Stomach (tissue), 9 donors: Measurements from ENCODE around the gene CYP24A1. TPM values are rescaled to one million over a fixed set of nuclear protein-coding genes. Genes with fewer than 3 reads are reported as not detected.

Experiments
- DNase-seq, 2 donors: peaks; one replicate each; pipeline versions ENCODE4 v3.0.0 to v3.0.0-alpha.2; 2013 to 2019
- H3K27ac ChIP-seq, 5 donors: fragments of 200-600 bp in 4 of 5; sonication (generic) in 4 of 5; one replicate each; pipeline ENCODE4 v1.5.1; 2013 to 2019; ENCODE audit warnings: mild to moderate bottlenecking in 1 of 5, moderate library complexity in 1 of 5
- H3K27me3 ChIP-seq, 3 donors: fragments of 200-600 bp; sonication (generic); one replicate each; pipeline ENCODE4 v1.5.1; 2017 to 2019; ENCODE audit warnings: mixed run types in 1 of 3
- H3K36me3 ChIP-seq, 4 donors: fragments of 200-600 bp; sonication (generic); 1 replicate in 3 of 4; 2 replicates in 1 of 4; pipeline ENCODE4 v1.5.1; 2016 to 2019
- H3K4me1 ChIP-seq, 4 donors: fragments of 200-600 bp; sonication (generic); one replicate each; pipeline ENCODE4 v1.5.1; 2016 to 2019
- H3K4me3 ChIP-seq, 4 donors: fragments of 200-600 bp; sonication (generic) in 3 of 4; one replicate each; pipeline ENCODE4 v1.5.1; 2016 to 2019; ENCODE audit warnings: mild to moderate bottlenecking in 1 of 4
- H3K9me3 ChIP-seq, 4 donors: fragments of 200-600 bp; sonication (generic); one replicate each; pipeline ENCODE4 v1.5.1; 2016 to 2019
- CTCF ChIP-seq, 7 experiments: fragments of 450-650 bp in 4 of 7; fragments of 200-600 bp in 3 of 7; sonication (generic) in 3 of 7; IDR thresholded peaks; one replicate each; pipeline ENCODE4 v1.5.1; 2016 to 2019; ENCODE audit warnings: antibody characterized with exemption in 7 of 7, control low read depth in 2 of 7, mild to moderate bottlenecking in 1 of 7
- EP300 ChIP-seq: sonication (generic); formaldehyde crosslinking; IDR thresholded peaks from one replicate; pipeline ENCODE4 v1.6.1; 2017; ENCODE audit warnings: antibody characterized with exemption
- POLR2A ChIP-seq, 4 donors: fragments of 450-650 bp; IDR thresholded peaks; one replicate each; pipeline ENCODE4 v1.6.1; 2016; ENCODE audit warnings: antibody characterized with exemption in 4 of 4, control low read depth in 2 of 4, mild to moderate bottlenecking in 1 of 4, moderate library complexity in 1 of 4
- POLR2AphosphoS5 ChIP-seq, 3 donors: sonication (generic); formaldehyde crosslinking; IDR thresholded peaks; one replicate each; pipeline ENCODE4 v1.6.1; 2016; ENCODE audit warnings: antibody characterized with exemption in 3 of 3
- WGBS, 5 donors: extraction: QIAGEN DNeasy Blood & Tissue Kit in 3 of 5; methylation state at CpG; one replicate each; pipeline versions ENCODE4 v1.1.5 to v1.1.7; 2013 to 2018; 5-methylcytosine and 5-hydroxymethylcytosine counted together
- intact Hi-C: fragments of 100-400 bp; cut with DNase I; formaldehyde crosslinking; loops from one replicate; pipeline ENCODE4 v1.15.1; 2023; ENCODE audit warnings: low total_unique reads
- polyA plus RNA-seq, 3 donors: library from polyadenylated mRNA; stranded (reverse); fragments of 200-250 nt; gene quantifications; one replicate each; pipeline ENCODE4 v1.2.3, GENCODE V29; 2013
- total RNA-seq, 5 donors: library from RNA; depleted of rRNA; stranded (reverse); fragments of >200 nt; gene quantifications; one replicate each; pipeline versions ENCODE4 v1.1.0 to v1.2.3, GENCODE V29; 2014 to 2016
- donor health status: healthy with polysubstance abuse.
- donor health status: Bipolar disorder and iron deficiency.
- donor health status: healthy.

CYP24A1 gene
- total and polyA plus RNA-seq, 8 donors = 1.2 TPM; not detected in 7

GRCh38 chr20:54140486-54140885, 33.3 kb downstream of the CYP24A1 start:
- intact Hi-C loops = no loop called here
- DNase-seq = no peak
- Histone ChIP-seq H3K36me3 (no peaks in the 10 kb centered on the region), H3K27ac (no peak overlapping the region), H3K27me3 (peaks cover 0 to 8% (median 0%) of the 10 kb centered on the region in 3 donors), H3K4me3 (no peak overlapping the region), H3K9me3 (peaks cover 0 to 5% (median 0%) of the 10 kb centered on the region in 4 donors), H3K4me1 (no peaks in the 10 kb centered on the region)
- TF ChIP-seq EP300 (no peak), CTCF (IDR thresholded peaks at IDR 0.05) (no peak), POLR2A (IDR thresholded peaks at IDR 0.05) (no peak), POLR2AphosphoS5 (IDR thresholded peaks at IDR 0.05) (no peak)
- WGBS, 5 donors = 86 to 97% (median 94%) methylated on average over 3 of the region's 3 CpGs

GRCh38 chr20:54140067-54140466, 33.7 kb downstream of the CYP24A1 start:
- TF ChIP-seq POLR2AphosphoS5 (IDR thresholded peaks at IDR 0.05) = no peak
- no peak for TF ChIP-seq EP300
- no peak for TF ChIP-seq CTCF (IDR thresholded peaks at IDR 0.05)
- TF ChIP-seq POLR2A (IDR thresholded peaks at IDR 0.05) = no peak

GRCh38 chr20:54139188-54139587, 34.6 kb downstream of the CYP24A1 start:
- TF ChIP-seq EP300 (no peak), CTCF (IDR thresholded peaks at IDR 0.05) (no peak), POLR2AphosphoS5 (IDR thresholded peaks at IDR 0.05) (no peak), POLR2A (IDR thresholded peaks at IDR 0.05) (no peak)
- DNase-seq = no peak
- Histone ChIP-seq H3K9me3 (peaks cover 0 to 9% (median 0%) of the 10 kb centered on the region in 4 donors), H3K27ac (no peak overlapping the region), H3K4me3 (no peak overlapping the region), H3K27me3 (peaks cover 0 to 9% (median 0%) of the 10 kb centered on the region in 3 donors), H3K36me3 (no peaks in the 10 kb centered on the region), H3K4me1 (no peaks in the 10 kb centered on the region)
- 90 to 96% (median 92%) methylated on average over 7 of the region's 7 CpGs for WGBS, 5 donors
- intact Hi-C loops = no loop called here

More at GRCh38 chr20:54140067-54140466, 33.7 kb downstream of the CYP24A1 start:
- intact Hi-C loops = no loop called here
- H3K36me3 ChIP-seq = no peaks in the 10 kb centered on the region
- no peak overlapping the region for H3K27ac ChIP-seq
- 91 to 94% (median 92%) methylated on average over 6 of the region's 6 CpGs for WGBS, 5 donors
- H3K27me3 ChIP-seq = peaks cover 0 to 9% (median 0%) of the 10 kb centered on the region in 3 donors
- no peaks in the 10 kb centered on the region for H3K4me1 ChIP-seq
- H3K4me3 ChIP-seq = no peak overlapping the region
- no peak for DNase-seq
- peaks cover 0 to 9% (median 0%) of the 10 kb centered on the region in 4 donors for H3K9me3 ChIP-seq

DNA sequence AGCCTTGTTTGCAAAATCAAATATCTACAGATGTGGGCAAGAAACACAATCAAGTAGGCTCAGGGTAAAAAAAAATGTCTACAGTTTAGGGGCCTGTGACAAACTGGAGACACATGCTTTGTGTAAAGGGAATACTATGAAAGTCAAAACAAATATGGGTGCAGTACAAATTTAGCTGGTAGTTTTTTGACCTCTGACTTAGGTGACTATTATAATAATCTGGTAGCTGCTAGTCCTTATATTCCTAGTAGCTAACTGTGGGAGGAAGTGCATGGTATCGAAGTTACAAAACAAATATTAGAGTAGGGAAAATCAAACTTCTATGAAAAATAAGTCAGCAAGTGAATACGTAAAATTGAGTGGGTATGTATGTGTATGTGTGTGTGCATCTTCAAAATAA, 35.4 kb downstream of the CYP24A1 start:
- TF ChIP-seq POLR2AphosphoS5 (IDR thresholded peaks at IDR 0.05) = no peak
- no peak for TF ChIP-seq EP300
- no peak for TF ChIP-seq POLR2A (IDR thresholded peaks at IDR 0.05)
- intact Hi-C loops = no loop called here
- no peaks in the 10 kb centered on the region for H3K36me3 ChIP-seq
- no peaks in the 10 kb centered on the region for H3K4me1 ChIP-seq
- H3K27me3 ChIP-seq = peaks cover 0 to 9% (median 0%) of the 10 kb centered on the region in 3 donors
- H3K27ac ChIP-seq = no peak overlapping the region
- WGBS, 5 donors = 32 to 58% (median 41%) methylated on average over 2 of the region's 2 CpGs
- H3K4me3 ChIP-seq = no peak overlapping the region
- no peak for DNase-seq
- peaks cover 0 to 9% (median 0%) of the 10 kb centered on the region in 4 donors for H3K9me3 ChIP-seq

DNA sequence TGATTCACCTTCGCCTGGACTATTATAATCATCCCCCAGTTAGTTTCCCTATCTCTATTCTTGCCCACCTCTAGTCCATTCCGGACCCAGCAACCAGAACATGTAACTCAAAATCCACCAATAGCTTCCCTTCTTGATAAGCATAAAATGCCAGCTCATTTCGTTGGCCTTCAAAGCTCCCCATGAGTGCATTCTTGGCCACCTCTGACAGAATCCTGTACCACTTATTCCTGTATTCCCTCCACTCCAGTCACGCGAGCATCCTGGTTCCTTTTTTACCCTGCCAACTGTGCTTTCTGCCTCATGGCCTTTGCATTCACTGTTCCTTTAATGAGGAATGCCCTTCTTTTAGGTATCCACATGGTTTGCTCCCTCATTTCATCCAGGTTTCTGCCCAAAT, 36.7 kb downstream of the CYP24A1 start:
- DNase-seq = no peak
- H3K36me3 ChIP-seq = no peaks in the 10 kb centered on the region
- peaks cover 0 to 9% (median 0%) of the 10 kb centered on the region in 4 donors for H3K9me3 ChIP-seq
- H3K4me1 ChIP-seq = peaks cover 0 to 5% (median 0%) of the 10 kb centered on the region in 4 donors
- H3K27me3 ChIP-seq = peaks cover 0 to 8% (median 0%) of the 10 kb centered on the region in 3 donors
- no peak overlapping the region for H3K4me3 ChIP-seq
- no peak for TF ChIP-seq POLR2A (IDR thresholded peaks at IDR 0.05)
- no peak for TF ChIP-seq POLR2AphosphoS5 (IDR thresholded peaks at IDR 0.05)
- TF ChIP-seq EP300 = no peak
- no peak for TF ChIP-seq CTCF (IDR thresholded peaks at IDR 0.05)
- 79 to 94% (median 84%) methylated on average over 5 of the region's 5 CpGs for WGBS, 5 donors
- H3K27ac ChIP-seq = no peak overlapping the region
- intact Hi-C loops = no loop called here
